GM12878 (cell line): ENCODE data around the gene EBPL.

Experiments
- ASH2L ChIP-seq: fragments of 300-600, 200-600 bp; sonication (generic); IDR thresholded peaks from 2 replicates; pipeline ENCODE4 v1.6.1; 2017; ENCODE audit warnings: low read depth, mild to moderate bottlenecking, borderline replicate concordance
- CREB1 ChIP-seq: IDR thresholded peaks from 2 replicates; pipeline ENCODE4 v1.6.1; 2012; ENCODE audit warnings: low read depth, mild to moderate bottlenecking, inconsistent platforms
- NRF1 ChIP-seq: conservative IDR thresholded peaks from 2 replicates; pipeline ENCODE4 v1.6.1; 2011; ENCODE audit warnings: mild to moderate bottlenecking, low read depth, low read length, improper control_type of control experiment
- POLR2A ChIP-seq: IDR thresholded peaks from 2 replicates; pipeline ENCODE4 v1.6.1; 2011; ENCODE audit warnings: low read depth, mild to moderate bottlenecking, low read length
- POLR2AphosphoS5 ChIP-seq: IDR thresholded peaks from 2 replicates; pipeline ENCODE4 v1.6.1; 2011; ENCODE audit warnings: mild to moderate bottlenecking, low read length, inconsistent platforms
- TBL1XR1 ChIP-seq: IDR thresholded peaks from 2 replicates; pipeline ENCODE4 v1.6.1; 2012; ENCODE audit warnings: low read depth, low read length, improper control_type of control experiment
- USF1 ChIP-seq: IDR thresholded peaks from 2 replicates; pipeline ENCODE4 v1.6.1; 2011; ENCODE audit warnings: borderline replicate concordance, low read depth, mild to moderate bottlenecking, moderate library complexity, mixed read lengths, low read length; ENCODE audit not compliant: insufficient read depth; ENCODE audit errors: extremely low read length
- YY1 ChIP-seq: IDR thresholded peaks from 2 replicates; pipeline ENCODE4 v1.6.1; 2011; ENCODE audit warnings: low read depth, mild to moderate bottlenecking, low read length
- TF ChIP-seq, protein P1 (sequence below): IDR thresholded peaks from 2 replicates; pipeline ENCODE4 v1.6.1; 2011; ENCODE audit warnings: low read depth, mild to moderate bottlenecking, low read length, moderate library complexity, borderline replicate concordance; ENCODE audit errors: extremely low read depth
- TF ChIP-seq, protein P2 (sequence below), 3 experiments: IDR thresholded peaks in 2 of 3; conservative IDR thresholded peaks in 1 of 3; 2 replicates each; pipeline ENCODE4 v1.5.1; 2011; ENCODE audit warnings: low read depth in 3 of 3, low read length in 3 of 3, mild to moderate bottlenecking in 3 of 3, control low read depth in 2 of 3, moderate library complexity in 2 of 3, inconsistent platforms in 1 of 3, mixed read lengths in 1 of 3; ENCODE audit not compliant: control insufficient read depth in 2 of 3, insufficient read depth in 1 of 3; ENCODE audit errors: extremely low read depth in 1 of 3
- TF ChIP-seq, protein P3 (sequence below): IDR thresholded peaks from 2 replicates; pipeline ENCODE4 v1.6.1; 2011; ENCODE audit warnings: borderline replicate concordance, low read depth, mild to moderate bottlenecking, moderate library complexity, low read length; ENCODE audit not compliant: insufficient read depth, poor library complexity, severe bottlenecking

DNA sequence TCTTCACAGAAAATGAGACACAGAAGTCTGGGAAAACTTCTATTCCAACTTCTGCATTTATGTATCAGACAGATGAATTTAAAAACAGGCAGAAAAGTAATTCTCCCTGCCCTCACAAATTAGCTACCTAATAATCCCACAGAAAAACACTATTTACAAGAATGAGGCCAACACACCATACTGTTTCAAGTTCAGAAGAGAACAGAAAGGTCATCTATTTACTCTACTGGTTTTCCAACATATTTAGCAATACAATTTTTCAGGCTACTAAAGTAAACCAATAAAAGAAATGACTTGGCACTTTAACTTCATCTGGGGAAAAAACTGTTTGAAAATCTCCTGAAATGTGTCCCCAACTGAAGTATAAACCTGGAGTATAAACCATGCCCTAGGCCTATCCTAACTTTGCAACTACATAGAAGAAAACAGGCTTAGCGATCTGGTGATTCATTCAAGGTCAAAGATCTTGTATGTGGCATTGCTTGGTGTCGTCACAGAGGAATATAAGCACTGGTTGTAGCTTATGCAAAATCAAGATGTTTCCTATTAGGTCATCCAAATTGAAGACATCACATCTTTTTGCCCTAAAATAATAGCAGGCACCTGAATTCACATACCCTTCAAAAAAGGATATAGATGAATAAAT, 20.1 kb upstream of the EBPL start:
- TF ChIP-seq ASH2L (no peak), NRF1 (no peak), TBL1XR1 (no peak), CREB1 (no peak), POLR2AphosphoS5 (no peak), YY1 (no peak), USF1 (no peak), POLR2A (no peak)
- TF ChIP-seq, protein P1, sequence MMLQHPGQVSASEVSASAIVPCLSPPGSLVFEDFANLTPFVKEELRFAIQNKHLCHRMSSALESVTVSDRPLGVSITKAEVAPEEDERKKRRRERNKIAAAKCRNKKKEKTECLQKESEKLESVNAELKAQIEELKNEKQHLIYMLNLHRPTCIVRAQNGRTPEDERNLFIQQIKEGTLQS: no peak
- TF ChIP-seq, protein P2, sequence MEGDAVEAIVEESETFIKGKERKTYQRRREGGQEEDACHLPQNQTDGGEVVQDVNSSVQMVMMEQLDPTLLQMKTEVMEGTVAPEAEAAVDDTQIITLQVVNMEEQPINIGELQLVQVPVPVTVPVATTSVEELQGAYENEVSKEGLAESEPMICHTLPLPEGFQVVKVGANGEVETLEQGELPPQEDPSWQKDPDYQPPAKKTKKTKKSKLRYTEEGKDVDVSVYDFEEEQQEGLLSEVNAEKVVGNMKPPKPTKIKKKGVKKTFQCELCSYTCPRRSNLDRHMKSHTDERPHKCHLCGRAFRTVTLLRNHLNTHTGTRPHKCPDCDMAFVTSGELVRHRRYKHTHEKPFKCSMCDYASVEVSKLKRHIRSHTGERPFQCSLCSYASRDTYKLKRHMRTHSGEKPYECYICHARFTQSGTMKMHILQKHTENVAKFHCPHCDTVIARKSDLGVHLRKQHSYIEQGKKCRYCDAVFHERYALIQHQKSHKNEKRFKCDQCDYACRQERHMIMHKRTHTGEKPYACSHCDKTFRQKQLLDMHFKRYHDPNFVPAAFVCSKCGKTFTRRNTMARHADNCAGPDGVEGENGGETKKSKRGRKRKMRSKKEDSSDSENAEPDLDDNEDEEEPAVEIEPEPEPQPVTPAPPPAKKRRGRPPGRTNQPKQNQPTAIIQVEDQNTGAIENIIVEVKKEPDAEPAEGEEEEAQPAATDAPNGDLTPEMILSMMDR (IDR thresholded peaks at IDR 0.05 in 2 of 3, conservative IDR thresholded peaks at IDR 0.05 in 1 of 3; ENCODE audit: control insufficient read depth in 2 of 3, extremely low read depth in 1 of 3, insufficient read depth in 1 of 3, low read depth in 3 of 3, low read length in 3 of 3): no peak
- TF ChIP-seq, protein P3, sequence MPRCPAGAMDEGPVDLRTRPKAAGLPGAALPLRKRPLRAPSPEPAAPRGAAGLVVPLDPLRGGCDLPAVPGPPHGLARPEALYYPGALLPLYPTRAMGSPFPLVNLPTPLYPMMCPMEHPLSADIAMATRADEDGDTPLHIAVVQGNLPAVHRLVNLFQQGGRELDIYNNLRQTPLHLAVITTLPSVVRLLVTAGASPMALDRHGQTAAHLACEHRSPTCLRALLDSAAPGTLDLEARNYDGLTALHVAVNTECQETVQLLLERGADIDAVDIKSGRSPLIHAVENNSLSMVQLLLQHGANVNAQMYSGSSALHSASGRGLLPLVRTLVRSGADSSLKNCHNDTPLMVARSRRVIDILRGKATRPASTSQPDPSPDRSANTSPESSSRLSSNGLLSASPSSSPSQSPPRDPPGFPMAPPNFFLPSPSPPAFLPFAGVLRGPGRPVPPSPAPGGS: no peak
